Measurements from ENCODE around the gene CRISP2.
"Not testable (repeated sequence)": the region's sequence is repeated elsewhere in the genome, so short reads cannot be mapped to it uniquely, and the experiment has no call there.

CRISP2 gene

GRCh38 chr6:49732781-49733180 is 19.4 kb upstream of the CRISP2 start:
- in situ Hi-C loops (cut with HindIII; ENCODE audit: low sequenced_read_pairs): no loop called here
- DNase-seq (ENCODE audit: low read depth): no peak
- TF ChIP-seq CTCF (IDR thresholded peaks at IDR 0.05; ENCODE audit: low read depth, low read length, missing control alignments): no peak
- H3K4me3 ChIP-seq (ENCODE audit: low read depth, low read length): no peak overlapping the region

- no peak for TF ChIP-seq CTCF (IDR thresholded peaks at IDR 0.05; ENCODE audit: low read depth, low read length, missing control alignments)
- H3K4me3 ChIP-seq (ENCODE audit: low read depth, low read length): no peak overlapping the region
- DNase-seq (ENCODE audit: low read depth): no peak
- in situ Hi-C loops (cut with HindIII; ENCODE audit: low sequenced_read_pairs): no loop called here
Measured at GRCh38 chr6:49730251-49730650, 16.9 kb upstream of the CRISP2 start.

GRCh38 chr6:49723917-49724316 is 10.6 kb upstream of the CRISP2 start:
- H3K4me3 ChIP-seq (ENCODE audit: low read depth, low read length); DNase-seq (ENCODE audit: low read depth); in situ Hi-C loops (cut with HindIII; ENCODE audit: low sequenced_read_pairs): not testable (repeated sequence)

GRCh38 chr6:49721297-49721696 is 8.0 kb upstream of the CRISP2 start:
- no peak for DNase-seq (ENCODE audit: low read depth)
- no peak for TF ChIP-seq CTCF (IDR thresholded peaks at IDR 0.05; ENCODE audit: low read depth, low read length, missing control alignments)
- no peak overlapping the region for H3K4me3 ChIP-seq (ENCODE audit: low read depth, low read length)
- in situ Hi-C loops (cut with HindIII; ENCODE audit: low sequenced_read_pairs): no loop called here

GRCh38 chr6:49720372-49720771 is 7.0 kb upstream of the CRISP2 start:
- TF ChIP-seq CTCF (IDR thresholded peaks at IDR 0.05; ENCODE audit: low read depth, low read length, missing control alignments): no peak
- H3K4me3 ChIP-seq (ENCODE audit: low read depth, low read length): no peak overlapping the region
- no peak for DNase-seq (ENCODE audit: low read depth)
- in situ Hi-C loops (cut with HindIII; ENCODE audit: low sequenced_read_pairs): no loop called here

- TF ChIP-seq CTCF (IDR thresholded peaks at IDR 0.05; ENCODE audit: low read depth, low read length, missing control alignments): no peak
- no peak overlapping the region for H3K4me3 ChIP-seq (ENCODE audit: low read depth, low read length)
Measured at GRCh38 chr6:49698478-49698877, 14.9 kb downstream of the CRISP2 start.

GRCh38 chr6:49693512-49693911 is 19.8 kb downstream of the CRISP2 start:
- no peak for TF ChIP-seq CTCF (IDR thresholded peaks at IDR 0.05; ENCODE audit: low read depth, low read length, missing control alignments)
- no peak for DNase-seq (ENCODE audit: low read depth)
- in situ Hi-C loops (cut with HindIII; ENCODE audit: low sequenced_read_pairs): no loop called here
- H3K4me3 ChIP-seq (ENCODE audit: low read depth, low read length): no peak overlapping the region

More at GRCh38 chr6:49698478-49698877, 14.9 kb downstream of the CRISP2 start:
- in situ Hi-C loops (cut with HindIII; ENCODE audit: low sequenced_read_pairs): no loop called here
- no peak for DNase-seq (ENCODE audit: low read depth)
